ENCODE measurements around the gene RNU1-2.

The RNU1-2 gene

DNA sequence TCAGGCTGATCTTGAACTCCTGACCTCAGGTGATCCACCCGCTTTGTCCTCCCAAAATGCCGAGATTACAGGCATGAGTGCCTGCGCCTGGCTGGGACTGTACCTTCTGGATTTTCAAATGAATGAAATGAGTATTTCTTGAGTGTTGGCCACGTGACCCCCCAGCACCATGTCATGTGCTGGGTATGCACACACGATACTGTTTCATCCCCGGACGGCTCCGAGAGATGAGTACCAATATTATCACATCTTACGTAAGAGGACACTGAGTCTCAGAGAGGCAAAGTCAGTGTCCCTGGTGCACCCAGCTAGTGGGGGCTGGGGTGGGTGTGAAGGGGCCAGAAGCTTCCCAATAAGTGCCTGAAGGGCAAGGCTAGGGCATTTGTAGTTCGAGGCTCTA lies 25.2 kb downstream of the RNU1-2 start:
- Histone ChIP-seq H2AFZ (ENCODE audit: low read length) (no peak overlapping the region), H3K4me1 (ENCODE audit: low read length) (peaks cover 5% of the 10 kb centered on the region; the same call in 1 of the 2 replicates), H4K20me1 (ENCODE audit: insufficient read depth, low read length) (no peaks in the 10 kb centered on the region), H3K4me2 (ENCODE audit: low read depth, low read length) (no peak overlapping the region), H3K36me3 (replicated peaks; ENCODE audit: insufficient read depth, low read length) (no peaks in the 10 kb centered on the region), H3K9me3 (replicated peaks; ENCODE audit: insufficient read depth, low read length) (no peaks in the 10 kb centered on the region), H3K9me2 (replicated peaks; ENCODE audit: insufficient read depth, low read length) (no peaks in the 10 kb centered on the region), H3K9ac (ENCODE audit: low read length) (no peak overlapping the region), H3K27me3 (replicated peaks; ENCODE audit: insufficient read depth, low read length) (no peaks in the 10 kb centered on the region), H3F3A (ENCODE audit: insufficient read depth, low read length) (no peaks in the 10 kb centered on the region), H3K79me2 (ENCODE audit: low read length) (no peaks in the 10 kb centered on the region), H3K27ac (ENCODE audit: low read length) (no peak overlapping the region), H3K4me3 (ENCODE audit: low read length) (no peak overlapping the region)
- TF ChIP-seq EZH2 (optimal IDR thresholded peaks at IDR 0.05; ENCODE audit: low read depth, low read length) (no peak), EZH2phosphoT487 (IDR thresholded peaks at IDR 0.05; ENCODE audit: low read length) (no peak)
- TF ChIP-seq, protein P1, sequence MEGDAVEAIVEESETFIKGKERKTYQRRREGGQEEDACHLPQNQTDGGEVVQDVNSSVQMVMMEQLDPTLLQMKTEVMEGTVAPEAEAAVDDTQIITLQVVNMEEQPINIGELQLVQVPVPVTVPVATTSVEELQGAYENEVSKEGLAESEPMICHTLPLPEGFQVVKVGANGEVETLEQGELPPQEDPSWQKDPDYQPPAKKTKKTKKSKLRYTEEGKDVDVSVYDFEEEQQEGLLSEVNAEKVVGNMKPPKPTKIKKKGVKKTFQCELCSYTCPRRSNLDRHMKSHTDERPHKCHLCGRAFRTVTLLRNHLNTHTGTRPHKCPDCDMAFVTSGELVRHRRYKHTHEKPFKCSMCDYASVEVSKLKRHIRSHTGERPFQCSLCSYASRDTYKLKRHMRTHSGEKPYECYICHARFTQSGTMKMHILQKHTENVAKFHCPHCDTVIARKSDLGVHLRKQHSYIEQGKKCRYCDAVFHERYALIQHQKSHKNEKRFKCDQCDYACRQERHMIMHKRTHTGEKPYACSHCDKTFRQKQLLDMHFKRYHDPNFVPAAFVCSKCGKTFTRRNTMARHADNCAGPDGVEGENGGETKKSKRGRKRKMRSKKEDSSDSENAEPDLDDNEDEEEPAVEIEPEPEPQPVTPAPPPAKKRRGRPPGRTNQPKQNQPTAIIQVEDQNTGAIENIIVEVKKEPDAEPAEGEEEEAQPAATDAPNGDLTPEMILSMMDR (IDR thresholded peaks at IDR 0.05; ENCODE audit: low read length) = no peak
- DNase-seq = no peak

DNA sequence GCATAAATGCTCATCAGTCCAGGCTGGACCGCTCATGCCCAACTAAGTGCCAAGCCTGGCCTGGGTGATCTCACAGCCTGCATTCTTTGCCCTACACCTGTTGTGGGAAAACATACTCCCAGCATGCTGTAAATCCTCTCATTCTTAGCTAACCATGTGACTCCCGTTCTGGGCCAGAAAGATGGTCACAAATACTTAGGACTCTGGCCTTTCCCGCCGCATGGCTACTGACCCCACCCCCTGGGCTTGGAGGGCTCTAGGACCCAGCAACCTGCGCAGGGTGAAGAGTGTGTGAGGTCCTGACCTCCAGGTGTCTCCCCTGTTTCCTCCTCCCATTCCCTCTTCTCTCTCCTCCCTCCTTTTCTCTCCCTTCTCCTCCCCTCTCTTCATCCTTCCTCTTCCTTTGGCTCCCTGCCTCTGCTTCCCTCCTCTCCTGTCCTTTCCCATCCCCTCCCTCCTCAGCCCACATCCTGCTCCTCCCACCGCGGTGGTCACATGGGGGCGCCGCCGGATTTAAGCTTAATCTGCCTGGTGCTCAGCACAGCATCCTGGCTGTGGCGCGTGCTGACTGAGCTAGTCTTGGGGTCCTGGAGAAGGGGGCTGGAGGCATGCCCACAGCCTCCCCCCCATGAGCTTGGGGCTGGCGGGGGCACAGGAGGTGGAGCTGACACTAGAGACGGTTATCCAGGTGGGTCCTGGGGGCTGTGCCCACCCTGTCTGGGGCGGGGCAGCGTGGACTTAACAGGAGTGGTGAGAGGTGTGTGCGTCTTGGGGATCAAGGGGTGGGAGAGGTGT lies 25.8 kb downstream of the RNU1-2 start, which contains the start of gene CROCC:
Gene CROCC (plus strand): TSS at position 541 of the 795 bp plus-strand sequence. CDS start 88 bp downstream, at position 629.
- no peaks in the 10 kb centered on the region for H4K20me1 ChIP-seq (ENCODE audit: insufficient read depth, low read length)
- H3K4me2 ChIP-seq (ENCODE audit: low read depth, low read length) = no peak within 1 kb of the TSS
- no peak within 1 kb of the TSS for H2AFZ ChIP-seq (ENCODE audit: low read length)
- H3K4me1 ChIP-seq (ENCODE audit: low read length) = peaks cover 5% of the 10 kb centered on the region; the same call in 1 of the 2 replicates
- no peaks in the 10 kb centered on the region for H3K27me3 ChIP-seq (replicated peaks; ENCODE audit: insufficient read depth, low read length)
- H3F3A ChIP-seq (ENCODE audit: insufficient read depth, low read length) = no peaks in the 10 kb centered on the region
- H3K27ac ChIP-seq (ENCODE audit: low read length) = no peak within 1 kb of the TSS
- H3K4me3 ChIP-seq (ENCODE audit: low read length) = no peak within 1 kb of the TSS
- H3K79me2 ChIP-seq (ENCODE audit: low read length) = no peaks in the 10 kb centered on the region
- DNase-seq = no peak
- no peaks in the 10 kb centered on the region for H3K36me3 ChIP-seq (replicated peaks; ENCODE audit: insufficient read depth, low read length)
- TF ChIP-seq, protein P1 (IDR thresholded peaks at IDR 0.05; ENCODE audit: low read length) = no peak
- TF ChIP-seq EZH2 (optimal IDR thresholded peaks at IDR 0.05; ENCODE audit: low read depth, low read length) (no peak), EZH2phosphoT487 (IDR thresholded peaks at IDR 0.05; ENCODE audit: low read length) (no peak)
- H3K9me2 ChIP-seq (replicated peaks; ENCODE audit: insufficient read depth, low read length) = no peaks in the 10 kb centered on the region
- no peak within 1 kb of the TSS for H3K9ac ChIP-seq (ENCODE audit: low read length)
- H3K9me3 ChIP-seq (replicated peaks; ENCODE audit: insufficient read depth, low read length) = no peaks in the 10 kb centered on the region

DNA sequence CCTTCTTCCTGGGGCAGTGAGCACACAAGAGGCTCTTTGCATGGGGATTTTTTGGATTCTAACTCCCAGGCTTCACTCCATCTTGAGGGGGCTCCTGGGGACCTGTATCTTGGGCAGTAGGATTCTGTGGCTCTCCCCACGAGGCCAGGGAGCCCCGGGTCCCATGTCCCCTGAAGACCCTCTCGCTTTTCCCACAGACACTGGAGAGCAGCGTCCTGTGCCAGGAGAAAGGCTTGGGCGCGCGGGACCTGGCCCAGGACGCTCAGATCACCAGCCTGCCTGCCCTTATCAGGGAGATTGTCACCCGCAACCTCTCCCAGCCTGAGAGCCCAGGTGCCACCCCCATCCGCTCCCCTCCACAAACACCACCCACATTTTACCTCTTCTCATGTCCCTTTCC lies 26.7 kb downstream of the RNU1-2 start:
- H3K27ac ChIP-seq (ENCODE audit: low read length) = no peak overlapping the region
- H3K36me3 ChIP-seq (replicated peaks; ENCODE audit: insufficient read depth, low read length) = no peaks in the 10 kb centered on the region
- TF ChIP-seq, protein P1 (IDR thresholded peaks at IDR 0.05; ENCODE audit: low read length) = no peak
- TF ChIP-seq EZH2phosphoT487 (IDR thresholded peaks at IDR 0.05; ENCODE audit: low read length) (no peak), EZH2 (optimal IDR thresholded peaks at IDR 0.05; ENCODE audit: low read depth, low read length) (no peak)
- H3K27me3 ChIP-seq (replicated peaks; ENCODE audit: insufficient read depth, low read length) = no peaks in the 10 kb centered on the region
- no peaks in the 10 kb centered on the region for H3F3A ChIP-seq (ENCODE audit: insufficient read depth, low read length)
- H3K9me2 ChIP-seq (replicated peaks; ENCODE audit: insufficient read depth, low read length) = no peaks in the 10 kb centered on the region
- peaks cover 5% of the 10 kb centered on the region; the same call in 1 of the 2 replicates for H3K4me1 ChIP-seq (ENCODE audit: low read length)
- DNase-seq = no peak
- H3K79me2 ChIP-seq (ENCODE audit: low read length) = no peaks in the 10 kb centered on the region
- no peak overlapping the region for H3K9ac ChIP-seq (ENCODE audit: low read length)
- no peaks in the 10 kb centered on the region for H4K20me1 ChIP-seq (ENCODE audit: insufficient read depth, low read length)
- no peak overlapping the region for H3K4me2 ChIP-seq (ENCODE audit: low read depth, low read length)
- no peak overlapping the region for H2AFZ ChIP-seq (ENCODE audit: low read length)
- H3K9me3 ChIP-seq (replicated peaks; ENCODE audit: insufficient read depth, low read length) = no peaks in the 10 kb centered on the region
- H3K4me3 ChIP-seq (ENCODE audit: low read length) = no peak overlapping the region
